HG02885 (cell line): ENCODE results near the gene RPP25L.

Experiments
- ATAC-seq: cut with Tn5 transposase; IDR thresholded peaks from one replicate; pipeline ENCODE4 v1.9.1; 2021; ENCODE audit warnings: mild to moderate bottlenecking; ENCODE audit not compliant: unreplicated experiment, poor library complexity

Gene RPP25L

DNA sequence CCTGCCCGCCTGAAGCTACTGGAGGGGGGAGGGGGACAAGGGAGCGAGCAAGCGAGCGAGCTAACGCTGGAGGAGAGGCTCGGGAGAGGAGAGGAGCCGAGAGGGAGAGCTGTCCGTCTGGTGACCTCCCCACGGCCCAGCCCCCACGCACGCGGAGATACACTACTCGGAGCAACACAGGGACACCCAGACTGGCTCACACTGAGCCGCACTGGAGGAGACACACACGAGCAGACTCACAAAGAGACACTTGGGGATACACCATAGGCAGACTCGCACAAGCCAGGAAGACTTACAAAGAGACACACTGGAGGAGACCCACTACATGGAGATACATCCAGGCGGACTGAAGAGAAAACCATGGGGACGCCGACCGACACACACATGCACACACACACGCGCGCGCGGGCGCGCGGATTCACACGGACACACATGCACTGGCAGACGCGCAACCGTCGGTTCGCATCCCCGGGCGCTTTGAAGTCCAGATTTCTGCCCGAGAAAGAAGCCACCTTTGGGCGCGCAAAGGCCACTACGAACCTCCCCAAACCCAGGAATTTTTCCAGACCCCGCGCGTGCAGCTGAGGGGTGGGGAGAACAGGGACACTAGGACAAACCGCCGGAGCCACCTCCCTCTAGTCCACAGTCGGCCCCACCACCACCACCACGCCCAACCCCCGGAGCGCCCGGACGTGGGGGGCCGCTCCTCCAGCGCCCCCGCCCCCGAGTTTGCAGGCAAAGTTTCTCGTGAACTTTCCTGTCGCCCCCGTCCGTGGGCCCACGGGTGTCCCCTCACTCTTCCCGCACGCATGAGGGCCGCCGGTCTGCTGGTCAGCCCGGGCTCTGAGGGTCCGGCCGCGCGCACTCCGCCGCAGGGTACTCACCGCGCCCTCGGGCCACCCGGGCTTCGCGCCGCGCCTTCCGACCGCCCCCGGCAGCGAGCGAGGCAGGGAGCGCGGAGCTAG is 22.9 kb downstream of the RPP25L start:
- ATAC-seq: no peak

DNA sequence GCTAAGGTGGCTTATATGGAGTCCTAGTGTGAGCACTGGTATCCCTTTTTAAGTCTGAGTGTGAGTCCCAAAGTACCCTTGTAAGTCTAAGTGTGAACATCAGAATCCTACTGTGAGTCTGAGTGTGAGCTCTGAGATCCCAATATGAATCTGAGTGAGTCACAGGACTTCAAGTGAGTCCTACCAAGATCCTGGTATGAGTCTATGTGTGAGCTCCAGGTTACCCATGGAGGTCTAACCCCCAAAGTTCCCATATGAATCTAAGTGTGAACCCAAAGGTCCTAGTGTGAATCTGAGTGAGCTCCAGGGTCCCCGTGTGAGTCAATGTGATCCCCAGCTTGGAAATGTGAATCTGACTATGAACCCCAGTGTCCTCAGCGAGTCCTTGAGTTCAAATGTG is 24.6 kb downstream of the RPP25L start:
- ATAC-seq: no peak

DNA sequence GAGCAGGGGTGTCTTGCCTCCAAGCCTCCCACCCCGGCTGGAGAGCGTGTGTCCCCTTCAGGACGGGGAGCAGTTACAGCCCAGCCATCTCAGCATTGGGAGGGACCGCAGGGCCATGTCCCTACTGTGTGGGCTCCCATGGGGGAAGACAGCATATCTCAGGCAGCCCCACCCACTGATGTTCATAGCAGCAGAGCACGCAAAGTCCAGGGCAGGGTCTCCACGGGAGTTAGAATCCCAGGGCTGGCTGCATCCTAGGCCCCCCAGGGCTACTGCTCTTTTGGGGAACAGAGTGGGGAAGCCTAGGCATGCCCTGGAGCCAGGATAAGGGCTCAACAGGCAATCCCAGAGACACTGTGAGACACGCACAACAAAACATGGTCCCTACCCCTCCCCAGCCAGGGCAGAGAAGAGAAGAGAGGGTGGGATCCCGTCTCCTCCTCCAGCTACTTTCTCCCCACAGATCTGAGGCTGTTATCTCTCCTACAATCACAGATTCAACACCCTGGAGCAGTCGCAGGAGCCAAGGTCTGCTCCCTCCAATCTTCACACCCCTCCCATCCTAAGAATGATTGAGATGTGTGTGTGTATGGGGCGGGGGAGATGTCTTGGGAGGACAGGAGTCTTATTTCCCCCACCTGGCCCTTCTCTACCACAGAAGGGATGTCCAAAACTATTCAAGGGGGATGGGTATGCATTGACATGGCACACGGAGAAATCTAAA is 25.8 kb downstream of the RPP25L start:
- ATAC-seq: no peak

DNA sequence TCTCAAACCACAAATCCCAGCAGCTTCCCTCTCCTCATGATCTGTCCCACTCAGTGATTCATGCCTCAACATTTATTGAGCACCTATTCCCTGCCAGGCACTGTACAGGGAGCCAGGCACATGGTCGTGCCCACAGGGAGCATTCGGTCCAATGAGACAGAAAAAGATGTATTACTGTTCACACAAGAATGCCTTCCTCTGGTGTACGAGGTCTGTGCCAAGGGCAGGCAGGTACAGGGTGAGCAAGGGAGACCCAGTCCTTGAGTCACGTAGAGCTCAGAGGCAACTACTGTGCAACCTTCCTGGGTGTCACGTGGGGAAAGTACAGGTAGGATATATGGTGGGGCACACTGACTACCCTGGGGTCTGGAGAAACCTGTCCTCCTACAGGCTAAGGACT is 26.9 kb downstream of the RPP25L start:
- no peak for ATAC-seq

DNA sequence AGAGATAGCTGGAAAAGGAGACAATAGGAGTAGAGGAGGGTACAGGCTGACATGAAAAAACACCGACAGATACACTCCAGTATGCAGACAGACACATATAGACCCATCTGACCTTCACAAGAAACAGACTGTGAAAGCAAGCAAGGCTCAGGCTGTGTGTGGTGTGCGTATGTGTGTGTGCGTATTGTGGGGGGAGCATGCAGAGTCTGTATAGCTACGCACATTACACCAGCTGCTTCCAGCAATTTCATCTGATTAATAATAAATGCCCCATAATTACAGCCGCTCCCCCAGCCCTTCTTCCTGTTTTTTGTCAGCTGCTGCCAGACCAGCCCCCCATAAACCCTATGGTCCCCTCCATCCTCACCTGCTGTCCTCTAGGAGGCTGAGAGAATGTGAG is 29.1 kb downstream of the RPP25L start:
- ATAC-seq: no peak

DNA sequence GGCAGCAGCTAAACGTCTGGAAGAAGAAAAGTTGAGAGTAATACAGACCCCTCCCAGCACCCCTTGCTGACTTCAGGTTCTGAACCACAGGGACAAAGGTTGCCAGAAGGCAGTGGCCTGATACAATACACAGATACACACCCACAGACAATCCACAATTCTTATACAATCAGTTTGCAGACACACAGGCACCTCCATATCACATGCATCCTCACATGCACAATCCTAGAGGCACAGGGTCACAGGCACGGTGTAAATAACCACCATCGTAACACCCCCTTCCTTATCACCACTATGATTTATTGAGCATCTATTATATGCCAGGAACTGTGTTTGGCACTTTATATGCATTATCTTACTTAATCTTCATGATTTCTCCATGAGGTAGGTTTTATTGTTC is 30.6 kb downstream of the RPP25L start:
- no peak for ATAC-seq

DNA sequence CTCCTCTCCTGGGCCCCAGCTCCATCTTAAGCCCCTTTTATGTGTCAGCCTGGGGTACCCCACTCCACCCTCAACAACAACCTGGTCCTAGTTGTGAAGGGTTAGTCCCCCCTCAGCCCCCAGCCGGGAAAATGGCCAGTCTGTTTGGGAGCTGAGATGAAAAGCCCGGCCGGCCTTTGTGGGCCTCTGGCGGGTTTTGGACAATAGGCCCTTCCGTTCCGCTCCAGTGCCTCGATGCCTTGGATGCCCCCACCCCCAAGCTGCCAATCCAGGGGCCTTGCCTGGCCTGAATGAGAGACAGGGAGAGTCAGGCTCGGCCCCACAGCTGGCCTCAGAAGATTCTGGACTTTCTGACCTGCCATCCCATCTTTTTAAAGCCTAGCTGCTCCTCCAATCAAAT is 31.5 kb downstream of the RPP25L start:
- no peak for ATAC-seq

DNA sequence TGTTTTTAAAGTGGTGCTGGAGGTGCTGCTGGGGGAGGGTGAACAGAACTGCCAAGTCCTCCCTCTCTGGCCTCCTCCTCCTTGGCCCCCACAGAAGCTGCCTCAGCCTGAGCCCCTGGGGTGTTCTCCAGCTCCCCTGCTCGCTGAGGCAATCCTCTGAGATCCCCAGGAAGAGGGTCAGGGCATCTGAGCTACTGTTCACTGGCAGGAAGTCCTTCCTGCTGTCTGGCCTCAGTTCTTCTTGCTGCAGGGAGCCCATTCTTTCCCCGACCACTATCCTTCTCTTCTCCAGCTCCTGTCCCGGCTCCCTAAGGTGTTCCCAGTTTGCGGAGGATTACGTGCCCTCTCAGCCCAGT is 32.1 kb downstream of the RPP25L start:
- ATAC-seq: no peak

DNA sequence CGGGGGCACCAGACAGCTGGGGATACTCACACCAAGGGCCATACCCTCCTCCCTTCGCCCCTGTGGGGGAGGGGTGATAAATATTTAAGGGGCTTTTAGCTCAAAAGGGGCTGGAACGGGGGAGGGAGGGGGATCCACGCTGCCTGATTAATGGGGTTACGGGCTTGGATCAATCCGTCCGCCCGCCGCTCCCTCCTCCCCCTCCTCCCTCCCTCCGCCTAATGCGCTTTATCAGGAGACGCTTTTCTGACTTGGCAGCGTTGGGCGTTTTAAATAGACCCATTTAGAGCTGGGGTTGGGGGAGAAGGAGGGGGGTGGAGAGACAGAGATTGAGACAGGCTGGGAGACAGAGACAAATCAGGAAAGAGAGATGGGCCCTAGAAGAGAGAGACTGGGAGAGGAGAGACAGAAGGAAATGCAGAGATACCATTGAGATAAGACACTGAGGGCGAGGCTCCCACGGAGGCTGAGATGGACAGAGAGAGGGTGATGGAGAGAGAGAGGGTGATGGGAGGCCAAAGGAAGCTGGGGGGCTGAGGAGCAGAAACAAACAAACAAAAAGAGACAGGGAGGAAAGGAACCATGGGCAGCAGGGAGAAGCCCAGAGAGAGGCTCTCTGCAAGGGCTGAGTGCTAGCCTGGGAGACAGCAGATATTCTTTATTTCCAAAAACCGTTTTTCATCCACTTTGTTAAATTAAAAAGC is 32.6 kb downstream of the RPP25L start:
- ATAC-seq: no peak

DNA sequence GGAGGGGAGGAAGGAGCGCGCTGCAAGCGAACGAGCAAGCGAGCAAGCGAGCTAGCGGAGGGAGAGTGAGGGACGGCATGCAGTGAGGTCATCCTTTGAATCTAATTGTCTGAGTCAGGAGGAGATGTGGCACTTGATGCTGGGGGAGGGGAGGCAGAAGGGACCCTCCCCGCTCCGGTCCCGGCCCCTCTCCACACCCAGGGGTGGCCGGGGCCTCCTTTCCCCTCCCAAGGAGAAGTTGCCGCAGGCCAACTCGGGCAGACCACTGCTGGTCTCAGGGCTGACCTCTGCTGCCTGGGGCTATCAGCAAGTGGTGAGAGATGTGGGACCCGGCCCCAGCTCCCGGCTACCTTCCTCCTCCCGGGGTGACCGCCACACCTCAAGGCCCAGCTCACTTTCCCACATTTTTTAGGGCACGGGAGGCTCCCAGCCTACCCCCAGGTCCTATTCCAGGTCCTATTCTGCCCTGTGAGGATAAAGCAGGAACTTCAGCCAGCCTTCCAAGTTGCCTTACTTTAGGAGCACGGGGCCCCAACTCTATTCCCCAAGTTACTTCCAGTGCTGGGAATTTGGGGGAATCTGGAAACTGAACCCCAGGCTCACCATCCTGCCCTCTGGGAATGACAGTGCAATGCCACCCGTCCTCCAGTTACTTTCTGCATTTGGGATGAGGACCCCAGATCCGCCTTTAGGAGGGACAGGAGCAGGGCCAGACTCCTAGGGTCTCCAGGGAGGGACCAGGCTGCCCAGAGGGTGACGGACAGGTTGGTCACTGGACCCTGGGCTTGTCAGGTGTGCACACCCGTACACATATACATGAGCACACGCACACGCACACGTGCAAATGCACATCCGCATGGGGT is 33.4 kb downstream of the RPP25L start:
- ATAC-seq: no peak

DNA sequence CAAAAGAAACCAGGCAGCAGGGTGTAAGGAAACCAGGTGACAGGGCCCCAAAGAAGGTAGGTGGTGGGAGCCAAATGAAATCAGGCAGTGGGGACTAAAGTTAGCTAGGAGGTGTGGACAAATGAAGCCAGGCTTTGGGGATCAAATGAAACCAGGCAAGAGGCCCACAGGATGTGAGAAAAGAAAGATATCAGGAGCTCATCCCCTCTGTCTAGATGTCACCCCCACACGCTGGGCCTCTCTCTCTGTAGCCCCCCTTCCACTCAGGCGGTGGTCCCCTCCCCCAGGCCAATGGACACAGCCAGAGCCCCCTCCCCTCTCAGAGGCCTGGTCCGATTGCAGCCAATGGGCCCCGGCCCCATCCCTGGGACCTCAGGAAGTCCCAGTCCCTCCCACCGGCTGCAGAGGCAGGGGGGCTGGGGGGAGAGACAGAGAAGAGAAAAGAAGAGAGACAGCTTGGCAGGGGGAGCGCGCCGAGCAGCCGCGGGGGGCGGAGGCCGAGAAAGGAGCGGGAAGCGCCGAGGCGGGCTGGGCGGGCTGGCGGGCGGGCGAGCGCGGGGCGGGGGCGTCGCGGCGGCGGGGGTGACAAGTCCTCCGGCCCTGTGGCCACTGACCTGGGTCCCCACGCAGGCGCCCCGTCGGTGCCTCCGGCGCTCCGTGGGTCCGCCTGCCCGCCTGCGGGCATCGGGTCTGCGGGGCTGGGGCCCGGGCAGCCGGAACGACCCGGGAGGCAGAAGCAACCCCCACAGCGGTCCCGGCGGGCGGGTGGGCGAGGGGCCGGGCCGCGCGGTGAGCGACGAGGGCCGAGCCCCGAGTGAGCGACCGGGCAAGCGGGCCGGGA is 34.3 kb downstream of the RPP25L start:
- ATAC-seq: no peak

DNA sequence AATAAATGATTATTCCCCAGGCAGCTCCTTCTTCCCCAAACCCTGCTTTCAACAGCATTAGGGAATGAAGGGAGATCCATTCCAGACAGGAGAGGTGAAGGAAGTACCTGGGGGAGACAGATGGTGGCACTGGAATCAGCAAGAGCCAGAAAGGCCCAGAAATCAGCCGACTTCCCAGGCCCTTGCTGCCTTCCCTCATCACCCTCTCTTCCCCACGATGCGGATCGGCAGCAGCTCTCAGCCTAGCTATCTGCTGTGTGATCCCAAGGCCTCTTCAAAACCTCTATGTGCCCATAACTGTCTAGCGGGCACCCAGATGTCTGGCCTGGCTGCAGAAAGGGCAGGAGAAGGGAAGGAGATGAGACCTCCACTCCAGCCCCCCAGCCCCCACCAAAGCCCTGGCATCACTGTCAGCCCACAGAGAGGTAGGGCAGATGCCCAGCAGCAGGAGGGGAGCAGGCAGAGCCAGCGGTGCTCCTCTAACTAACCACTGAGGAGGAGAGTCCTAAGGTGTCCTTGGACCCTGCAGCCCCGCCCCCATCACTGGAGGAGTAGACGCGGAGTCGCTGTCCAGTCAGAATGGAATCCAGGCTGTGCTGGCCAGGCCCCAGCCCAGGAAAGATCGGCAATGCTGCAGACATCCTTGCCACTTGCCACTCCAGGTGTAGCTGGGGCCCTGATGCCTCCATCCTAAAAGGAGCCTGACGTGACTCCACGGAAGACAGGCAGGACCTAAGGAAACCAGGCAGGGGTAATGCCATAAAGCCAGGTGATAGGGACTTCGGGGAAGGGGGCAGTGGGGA is 35.1 kb downstream of the RPP25L start:
- no peak for ATAC-seq

DNA sequence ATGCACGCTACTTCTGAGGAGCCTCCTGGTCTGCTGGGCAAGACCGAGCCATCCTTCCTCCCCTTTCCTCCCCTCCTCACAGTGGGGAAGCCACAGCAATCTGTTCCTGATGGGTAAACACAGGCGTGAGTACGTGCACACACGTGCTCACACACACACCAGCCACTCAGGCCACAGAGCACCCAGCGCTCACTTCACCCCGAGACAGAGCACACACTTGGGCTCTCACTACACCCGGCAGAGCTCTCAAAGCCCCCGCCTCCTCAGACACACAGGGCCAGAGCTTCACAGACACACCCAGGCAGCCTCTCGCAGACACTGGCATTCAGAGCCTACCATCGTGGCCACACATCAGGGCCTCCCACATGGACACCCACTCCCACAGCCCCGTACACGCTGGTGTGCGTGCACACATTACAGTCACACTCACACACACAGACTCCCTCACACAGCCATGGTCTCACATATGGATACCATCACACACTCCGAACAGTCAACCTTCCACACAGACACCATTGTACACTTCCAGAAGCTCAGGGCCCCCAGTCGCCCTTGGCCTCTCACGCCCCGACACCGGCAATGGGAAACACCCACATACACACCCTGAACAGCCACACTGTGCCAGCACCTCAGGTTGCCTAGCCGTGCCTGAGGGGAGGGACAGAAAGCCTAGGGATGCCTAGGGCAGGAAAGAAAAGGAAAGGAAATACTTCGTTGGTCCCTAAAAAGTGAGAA is 35.9 kb downstream of the RPP25L start:
- no peak for ATAC-seq

DNA sequence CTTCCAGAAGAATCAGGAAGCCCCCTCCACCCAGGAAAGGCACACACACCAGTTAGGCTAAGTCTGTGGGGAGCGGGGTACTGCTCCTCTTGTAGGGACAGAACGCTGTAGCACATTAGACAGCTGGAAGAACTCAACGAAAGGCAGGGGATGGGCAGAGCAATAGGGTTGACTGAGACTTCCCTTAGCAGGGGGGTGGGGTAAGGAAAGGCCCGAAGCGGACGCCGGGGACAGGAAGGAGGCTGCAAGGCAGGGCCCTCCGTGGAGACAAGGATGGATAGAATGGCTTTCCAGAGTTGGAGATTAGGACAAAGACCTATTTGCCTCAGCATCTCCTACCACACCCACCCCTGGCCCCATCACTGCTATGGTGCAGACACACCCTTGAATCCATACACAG is 36.7 kb downstream of the RPP25L start:
- ATAC-seq: no peak

DNA sequence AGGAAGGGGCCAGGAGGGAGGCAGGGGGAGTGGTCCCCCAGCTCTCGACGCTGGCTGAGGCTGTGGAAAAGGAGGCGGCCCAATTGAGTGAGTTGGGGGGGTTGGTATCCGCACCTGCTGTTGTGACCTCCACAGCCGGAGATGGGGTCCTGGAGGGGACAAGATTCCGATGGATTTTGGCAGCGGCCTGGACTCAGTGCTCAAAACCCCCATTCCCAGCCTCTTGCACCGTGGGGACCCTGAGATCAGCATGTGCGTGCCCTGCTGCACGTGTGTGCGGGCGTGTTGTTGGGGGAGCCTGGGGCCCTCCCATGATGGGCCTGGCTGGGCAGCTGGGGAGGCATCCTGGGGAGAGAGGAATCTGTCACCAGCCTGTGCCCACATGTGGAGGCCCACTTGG is 37.3 kb downstream of the RPP25L start:
- ATAC-seq: no peak

DNA sequence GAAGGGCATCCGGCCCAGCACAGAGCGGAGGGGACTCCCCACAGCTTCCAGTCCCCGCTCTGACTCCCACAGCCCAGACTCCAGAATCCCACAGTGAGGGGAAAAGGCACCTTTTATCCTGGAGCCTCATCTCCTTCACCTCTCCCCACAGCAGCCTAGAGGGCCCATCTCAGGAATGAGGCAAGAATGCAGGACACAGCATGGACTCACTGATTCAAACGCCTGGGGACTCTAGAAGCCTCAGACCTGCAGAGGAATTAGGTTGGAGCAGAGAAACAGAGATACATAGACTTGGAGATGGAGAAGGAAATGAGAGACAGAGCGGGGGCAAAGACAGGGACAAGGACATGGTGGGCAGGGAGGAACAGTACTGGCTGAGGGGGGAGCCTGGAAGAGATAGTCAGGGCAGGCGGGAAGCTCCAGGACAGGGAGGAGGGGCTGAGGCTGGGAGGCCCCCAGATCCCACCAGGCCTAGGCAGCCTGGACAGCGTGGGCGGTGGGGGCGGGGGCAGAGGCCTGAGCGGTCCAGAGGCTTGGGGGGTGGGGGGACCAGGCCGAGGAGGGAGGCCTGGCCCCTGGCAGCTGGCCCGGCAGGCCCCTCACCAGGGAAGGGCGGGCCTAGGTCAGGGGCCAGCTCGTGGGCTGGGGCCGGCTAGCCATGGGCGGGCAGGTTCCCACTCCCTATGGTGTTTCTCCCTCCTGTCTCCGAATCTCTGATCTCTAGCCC is 38.1 kb downstream of the RPP25L start:
- no peak for ATAC-seq

DNA sequence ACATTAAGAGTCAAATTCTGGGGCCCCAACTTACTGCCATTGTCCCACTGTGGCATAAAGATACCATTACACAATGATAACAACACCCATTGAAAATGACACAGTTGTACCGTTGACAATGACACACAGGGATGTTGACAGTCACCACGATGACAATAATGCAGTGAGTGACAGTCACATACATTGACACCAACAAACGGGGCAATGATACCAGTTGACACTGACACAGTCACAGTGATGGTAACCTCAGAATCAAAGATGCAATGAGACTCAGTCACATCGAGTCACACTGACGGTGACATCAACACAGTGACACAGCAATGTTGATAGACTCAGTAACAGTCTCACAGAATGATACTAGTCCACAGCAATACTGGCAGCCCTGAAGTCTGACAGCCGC is 39.3 kb downstream of the RPP25L start:
- no peak for ATAC-seq
